IMR-90 (cell line): Measurements from ENCODE around the gene ARL4C. TPM values are rescaled to one million over a fixed set of nuclear protein-coding genes. Genes with fewer than 3 reads are reported as not detected.

Experiments
- ATAC-seq: fragments of 200-7000 bp; cut with Tn5 transposase; 2 replicates; pipeline ENCODE4 v1.9.1; 2020; ENCODE audit warnings: low read depth, mild to moderate bottlenecking, moderate library complexity
- BruUV-seq: library from RNA; stranded (reverse); fragments of 400-500 nt; replicated peaks from 2 replicates; lab custom pipeline; 2021; lab: Mats Ljungman, UMichigan
- CTCF ChIA-PET: fragments of 300-600 bp; formaldehyde crosslinking; extraction: SDS; loops from one replicate; lab custom pipeline; 2021; ENCODE audit warnings: antibody characterized with exemption; lab: Yijun Ruan, JAX
- POLR2A ChIA-PET: fragments of 300-600 bp; sonication (Branson Sonifier 250); formaldehyde crosslinking; loops from one replicate; lab custom pipeline; 2022; ENCODE audit warnings: antibody characterized with exemption; ENCODE audit not compliant: unreplicated experiment; lab: Charles Lee
- DNase-seq: peaks from one replicate; pipeline ENCODE4 v3.0.0; 2013
- H2AFZ ChIP-seq: replicated peaks from 2 replicates; pipeline ENCODE3; 2013; ENCODE audit warnings: low read length, mild to moderate bottlenecking; ENCODE audit not compliant: poor library complexity
- H2AK5ac ChIP-seq: 2 replicates; pipeline ENCODE4 v1.6.1; 2013; ENCODE audit warnings: low read depth, low read length, inconsistent platforms
- H2AK9ac ChIP-seq: replicated peaks from 2 replicates; pipeline ENCODE3; 2013; ENCODE audit warnings: mild to moderate bottlenecking, low read depth, low read length, moderate library complexity; ENCODE audit not compliant: poor library complexity
- H2BK120ac ChIP-seq: 2 replicates; pipeline ENCODE4 v1.6.1; 2013; ENCODE audit warnings: low read depth, low read length, inconsistent platforms
- H2BK15ac ChIP-seq: 3 replicates; pipeline ENCODE4 v1.6.1; 2013; ENCODE audit warnings: low read depth, low read length, inconsistent platforms
- H2BK20ac ChIP-seq: 2 replicates; pipeline ENCODE4 v1.6.1; 2013; ENCODE audit warnings: low read depth, mild to moderate bottlenecking, inconsistent platforms, low read length, moderate library complexity
- H2BK5ac ChIP-seq: 2 replicates; pipeline ENCODE4 v1.6.1; 2013; ENCODE audit warnings: mild to moderate bottlenecking, low read depth, low read length, inconsistent platforms; ENCODE audit not compliant: poor library complexity, severe bottlenecking
- H3K14ac ChIP-seq: replicated peaks from 2 replicates; pipeline ENCODE4 v1.6.1; 2013; ENCODE audit warnings: low read depth, low read length, inconsistent platforms
- H3K18ac ChIP-seq: 2 replicates; pipeline ENCODE4 v1.6.1; 2013; ENCODE audit warnings: low read depth, low read length, control low read depth
- H3K23ac ChIP-seq: 2 replicates; pipeline ENCODE4 v1.6.1; 2013; ENCODE audit warnings: low read depth, low read length, inconsistent platforms
- H3K27ac ChIP-seq: 2 replicates; pipeline ENCODE4 v1.5.1; 2013; ENCODE audit warnings: mild to moderate bottlenecking, control low read depth, low read length; ENCODE audit not compliant: insufficient read depth
- H3K27me3 ChIP-seq: 2 replicates; pipeline ENCODE4 v1.6.1; 2013; ENCODE audit warnings: low read length; ENCODE audit not compliant: control insufficient read depth, insufficient read depth
- H3K36me3 ChIP-seq: 2 replicates; pipeline ENCODE4 v1.6.1; 2013; ENCODE audit warnings: low read length, mixed read lengths; ENCODE audit not compliant: control insufficient read depth, insufficient read depth
- H3K4ac ChIP-seq: 2 replicates; pipeline ENCODE4 v1.6.1; 2013; ENCODE audit warnings: low read depth, low read length, inconsistent platforms
- H3K4me1 ChIP-seq: 2 replicates; pipeline ENCODE4 v1.6.1; 2013; ENCODE audit warnings: low read length, mixed read lengths; ENCODE audit not compliant: control insufficient read depth, insufficient read depth
- H3K4me2 ChIP-seq: 2 replicates; pipeline ENCODE4 v1.6.1; 2013; ENCODE audit warnings: low read depth, mild to moderate bottlenecking, control low read depth, low read length, moderate library complexity
- H3K4me3 ChIP-seq: 2 replicates; pipeline ENCODE4 v1.5.1; 2013; ENCODE audit warnings: low read depth, mild to moderate bottlenecking, control low read depth, low read length, moderate library complexity; ENCODE audit not compliant: insufficient read depth
- H3K56ac ChIP-seq: 2 replicates; pipeline ENCODE4 v1.6.1; 2013; ENCODE audit warnings: low read length, inconsistent platforms; ENCODE audit not compliant: insufficient read depth; ENCODE audit errors: extremely low read depth
- H3K79me1 ChIP-seq, 2 experiments: 2 replicates each; pipeline ENCODE4 v1.6.1; 2013; ENCODE audit warnings: low read length in 2 of 2, inconsistent platforms in 1 of 2, low read depth in 1 of 2
- H3K9ac ChIP-seq: 2 replicates; pipeline ENCODE4 v1.6.1; 2013; ENCODE audit warnings: low read depth, low read length, control low read depth
- H3K9me1 ChIP-seq: 2 replicates; pipeline ENCODE4 v1.6.1; 2013; ENCODE audit warnings: low read length, inconsistent platforms; ENCODE audit not compliant: insufficient read depth
- H3K9me3 ChIP-seq: 2 replicates; pipeline ENCODE4 v1.6.1; 2013; ENCODE audit warnings: low read length; ENCODE audit not compliant: control insufficient read depth, insufficient read depth
- H4K20me1 ChIP-seq: 2 replicates; pipeline ENCODE4 v1.6.1; 2013; ENCODE audit warnings: low read length, inconsistent platforms; ENCODE audit not compliant: insufficient read depth
- H4K5ac ChIP-seq: 2 replicates; pipeline ENCODE4 v1.6.1; 2013; ENCODE audit warnings: mild to moderate bottlenecking, low read depth, low read length, control low read depth
- H4K8ac ChIP-seq, 2 experiments: 2 replicates each; pipeline ENCODE4 v1.6.1; 2013; ENCODE audit warnings: low read depth in 2 of 2, low read length in 2 of 2, control low read depth in 1 of 2, inconsistent platforms in 1 of 2
- H4K91ac ChIP-seq: 2 replicates; pipeline ENCODE4 v1.6.1; 2013; ENCODE audit warnings: low read depth, low read length, inconsistent platforms; ENCODE audit not compliant: insufficient read depth
- MAFK ChIP-seq: IDR thresholded peaks from 2 replicates; pipeline ENCODE4 v1.6.1; 2012; ENCODE audit warnings: low read depth, low read length, improper control_type of control experiment
- SMC3 ChIP-seq: fragments of 150-350 bp; IDR thresholded peaks from 2 replicates; pipeline ENCODE4 v1.6.1; 2016; ENCODE audit warnings: low read depth, mild to moderate bottlenecking, antibody characterized with exemption, low read length, moderate library complexity
- WGBS, 2 experiments: methylation state at CpG; one replicate each; pipeline versions ENCODE4 v1.1.5 to v1.1.7; 2013; ENCODE audit warnings: missing lambda C conversion rate in 2 of 2; ENCODE audit not compliant: insufficient read length in 1 of 2; ENCODE audit errors: extremely low coverage in 2 of 2; 5-methylcytosine and 5-hydroxymethylcytosine counted together
- dilution Hi-C: fragments of 300-500 bp; cut with HindIII; formaldehyde crosslinking; loops from one replicate; pipeline ENCODE4 v1.14.3; 2018; ENCODE audit warnings: low sequenced_read_pairs; ENCODE audit not compliant: unreplicated experiment
- in situ Hi-C: fragments of 300-500 bp; cut with MboI; formaldehyde crosslinking; loops from 3 replicates; pipeline ENCODE4 v1.14.3; 2019; ENCODE audit warnings: low sequenced_read_pairs, inconsistent platforms, mixed read lengths
- intact Hi-C: fragments of 100-400 bp; cut with micrococcal nuclease; formaldehyde crosslinking; loops from 2 replicates; pipeline ENCODE4 v1.10.0; 2022
- polyA plus RNA-seq, 3 experiments: library from polyadenylated mRNA; depleted of rRNA; stranded (reverse); fragments of >200 nt; gene quantifications; 2 replicates each; pipeline ENCODE4 v1.2.3, GENCODE V29; 2012; ENCODE audit warnings: low replicate concordance in 1 of 3
- total RNA-seq: library from RNA; depleted of rRNA; stranded (reverse); fragments of >200 nt; gene quantifications from 2 replicates; pipeline ENCODE4 v1.2.3, GENCODE V29; 2012

The ARL4C gene
- total and polyA plus RNA-seq, 2 of the 4 experiments (the other 2 are of a cell fraction) = 7.7 to 8.2 TPM

DNA sequence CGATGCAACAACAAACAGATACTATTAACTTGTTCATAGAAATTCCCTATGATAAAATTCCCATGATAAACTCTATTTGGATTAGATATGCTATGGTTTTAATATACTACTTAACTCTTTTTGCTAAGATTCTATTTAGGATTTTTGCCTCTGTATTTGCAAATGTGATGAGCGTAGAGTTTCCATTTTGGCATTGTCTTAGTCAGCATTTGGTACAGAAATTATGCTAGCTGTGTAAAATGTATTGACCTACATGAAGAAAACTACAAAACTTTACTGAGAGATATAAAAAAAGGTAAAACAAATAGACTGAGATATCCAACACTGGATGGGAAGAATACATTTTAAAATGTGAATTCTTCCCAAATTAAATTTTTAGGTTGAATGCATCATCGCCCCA, 29.8 kb upstream of the ARL4C start:
- H3K56ac ChIP-seq = no peak overlapping the region
- POLR2A ChIA-PET = no interaction called here

More for the DNA sequence above, 29.8 kb upstream of the ARL4C start:
- no peak overlapping the region for H4K8ac ChIP-seq
- no peak overlapping the region for H3K4me2 ChIP-seq
- H3K14ac ChIP-seq = no peak overlapping the region
- no CpG with 5 or more reads among the region's 3 CpGs for WGBS, 2 experiments
- dilution Hi-C loops (no loop called here), in situ Hi-C loops (loop anchor here (25.0 kb wide), 1 partner anchor 1061 kb away; no protein-coding TSS in a partner anchor), intact Hi-C loops (no loop called here)
- CTCF ChIA-PET = no interaction called here
- peaks cover 5% of the 10 kb centered on the region for H3K9me3 ChIP-seq
- H2AK5ac ChIP-seq = no peak overlapping the region
- H3K79me1 ChIP-seq = no peaks in the 10 kb centered on the region
- H3K9ac ChIP-seq = no peak overlapping the region
- H2AK9ac ChIP-seq = no peak overlapping the region
- H3K18ac ChIP-seq = no peak overlapping the region
- BruUV-seq = no TSS peak
- H3K4me1 ChIP-seq = no peaks in the 10 kb centered on the region
- H3K36me3 ChIP-seq = no peaks in the 10 kb centered on the region
- H4K91ac ChIP-seq = no peak overlapping the region
- no peak for ATAC-seq
- no peak overlapping the region for H3K4ac ChIP-seq
- H3K27ac ChIP-seq = no peak overlapping the region
- TF ChIP-seq SMC3 (no peak), MAFK (peak; percentile 34; the same call in 1 of the 2 replicates)
- peaks cover 24% of the 10 kb centered on the region for H3K27me3 ChIP-seq
- no peak overlapping the region for H3K23ac ChIP-seq
- H2BK120ac ChIP-seq = no peak overlapping the region
- H2BK20ac ChIP-seq = no peak overlapping the region
- no peak for DNase-seq
- no peak overlapping the region for H2AFZ ChIP-seq
- no peaks in the 10 kb centered on the region for H4K20me1 ChIP-seq
- no peak overlapping the region for H2BK5ac ChIP-seq
- H4K5ac ChIP-seq = no peak overlapping the region
- no peaks in the 10 kb centered on the region for H3K9me1 ChIP-seq
- H3K4me3 ChIP-seq = no peak overlapping the region
- H2BK15ac ChIP-seq = no peak overlapping the region
